Measurements from ENCODE around the gene DNM3.

GRCh38 chr1:172323686-172324085 is 482.4 kb downstream of the DNM3 start:
- TF ChIP-seq MAX (IDR thresholded peaks at IDR 0.05) (no peak), TAF1 (IDR thresholded peaks at IDR 0.05; ENCODE audit: low read depth) (no peak), RAD21 (IDR thresholded peaks at IDR 0.05; ENCODE audit: low read depth) (no peak), TEAD4 (IDR thresholded peaks at IDR 0.05) (no peak), CEBPB (IDR thresholded peaks at IDR 0.05) (no peak), EP300 (IDR thresholded peaks at IDR 0.05; ENCODE audit: borderline replicate concordance) (no peak)
